Measurements from ENCODE around the gene METAP1. TPM values are rescaled to one million over a fixed set of nuclear protein-coding genes. Genes with fewer than 3 reads are reported as not detected.

Gene METAP1
- total RNA-seq, 1 experiment from 2014 or later, result 63.5 TPM

GRCh38 chr4:98966926-98967325 is 28.6 kb upstream of the METAP1 start:
- H3K56ac ChIP-seq (ENCODE audit: insufficient read length, low read depth, low read length), result no peak overlapping the region
- no peak overlapping the region for H2BK15ac ChIP-seq (ENCODE audit: low read depth, low read length)
- H3K36me3 Mint-ChIP-seq (ENCODE audit: insufficient read depth in 1 of 3, low read depth in 3 of 3), result peaks cover 0 to 3% (median 3%) of the 10 kb centered on the region in 3 experiments; a peak in 2 of 7 replicates
- H4K5ac ChIP-seq (ENCODE audit: insufficient read length, low read depth, low read length), result no peak overlapping the region
- no peak overlapping the region for H3K4ac ChIP-seq (ENCODE audit: low read depth, low read length)
- no peaks in the 10 kb centered on the region for H3K79me1 ChIP-seq (ENCODE audit: insufficient read depth, low read depth, low read length, poor library complexity, severe bottlenecking)
- H4K8ac ChIP-seq (replicated peaks; ENCODE audit: insufficient read length, low read depth, low read length), result no peak overlapping the region
- no peak overlapping the region for H2BK12ac ChIP-seq (ENCODE audit: insufficient read length, low read depth, low read length)
- no peaks in the 10 kb centered on the region for H3K23me2 ChIP-seq (ENCODE audit: insufficient read length, low read depth, low read length, poor library complexity, severe bottlenecking)
- no peaks in the 10 kb centered on the region for H3K4me1 ChIP-seq (ENCODE audit: insufficient read depth, low read length)
- H2AK5ac ChIP-seq (ENCODE audit: insufficient read length, low read length), result no peak overlapping the region
- no peak overlapping the region for H3K18ac ChIP-seq (ENCODE audit: insufficient read length, low read depth, low read length)
- no peak overlapping the region for H2BK120ac ChIP-seq (ENCODE audit: low read depth, low read length, poor library complexity, severe bottlenecking)
- no peak overlapping the region for H2BK20ac ChIP-seq (ENCODE audit: low read depth, low read length, poor library complexity, severe bottlenecking)
- no peak overlapping the region for H4K91ac ChIP-seq (ENCODE audit: insufficient read length, low read depth, low read length)
- no peak overlapping the region for H3K4me2 ChIP-seq (ENCODE audit: insufficient read depth, insufficient read length, low read length)
- peaks cover 15 to 16% of the 10 kb centered on the region in 2 experiments for H3K4me1 Mint-ChIP-seq
- H3K9ac ChIP-seq (ENCODE audit: extremely low read depth, insufficient read length, low read length), result no peak overlapping the region
- H3K27ac Mint-ChIP-seq, result no peak overlapping the region
- no peak overlapping the region for H3K14ac ChIP-seq (ENCODE audit: insufficient read depth, low read length)
- no peak overlapping the region for H3K23ac ChIP-seq (ENCODE audit: insufficient read length, low read depth, low read length)
- no peaks in the 10 kb centered on the region for H3K9me3 ChIP-seq (ENCODE audit: control insufficient read depth, low read depth, low read length)
- no peaks in the 10 kb centered on the region; the same call in 1 of the 2 replicates for H3K27me3 Mint-ChIP-seq (ENCODE audit: low read depth)
- H3K9me3 Mint-ChIP-seq, result peaks cover 0 to 2% of the 10 kb centered on the region in 2 experiments; a peak in 2 of 5 replicates
- H4K20me1 ChIP-seq (ENCODE audit: control insufficient read depth, insufficient read depth, insufficient read length), result no peaks in the 10 kb centered on the region
- H3K79me2 ChIP-seq (ENCODE audit: insufficient read depth, low read length), result no peaks in the 10 kb centered on the region
- H2BK5ac ChIP-seq (ENCODE audit: insufficient read length, low read length), result no peak overlapping the region
- H3K27me3 ChIP-seq (ENCODE audit: insufficient read depth, low read length), result no peaks in the 10 kb centered on the region
- no peak for TF ChIP-seq CTCF (conservative IDR thresholded peaks at IDR 0.05)
- no peak overlapping the region for H2AFZ ChIP-seq (ENCODE audit: low read length)
- no peak for DNase-seq
- no CpG with 5 or more reads among the region's 3 CpGs for WGBS (ENCODE audit: extremely low coverage, insufficient read length, low lambda C conversion rate)
- no peak overlapping the region for H3T11ph ChIP-seq (ENCODE audit: low read length)
- H3K4me3 Mint-ChIP-seq, result no peak overlapping the region
- no peak overlapping the region for H3K27ac ChIP-seq (ENCODE audit: insufficient read length, low read depth, low read length)
